AG04449 (cell line): ENCODE measurements around the gene FGF1.

Experiments used
- CTCF ChIA-PET: fragments of 350-600 bp; formaldehyde crosslinking; extraction: SDS; loops from one replicate; lab custom pipeline; 2021; ENCODE audit warnings: antibody characterized with exemption; lab: Yijun Ruan, JAX
- POLR2A ChIA-PET: fragments of 400-600, 350-600 bp; formaldehyde crosslinking; extraction: SDS; loops from one replicate; lab custom pipeline; 2020; ENCODE audit warnings: antibody characterized with exemption, inconsistent platforms; lab: Yijun Ruan, JAX
- DNase-seq: peaks from one replicate; pipeline ENCODE4 v3.0.0-alpha.2; 2010; ENCODE audit warnings: low read depth, low spot score
- H3K4me3 ChIP-seq: 2 replicates; pipeline ENCODE4 v1.5.1; 2011; ENCODE audit warnings: low read depth, mild to moderate bottlenecking, control low read depth, low read length
- CTCF ChIP-seq: IDR thresholded peaks from one replicate; pipeline ENCODE4 v1.5.1; 2011; ENCODE audit warnings: mild to moderate bottlenecking, moderate library complexity, low read length, control low read depth, inconsistent platforms; ENCODE audit not compliant: insufficient read depth; ENCODE audit errors: missing control alignments

FGF1 gene

GRCh38 chr5:142637871-142638270 lies 48.0 kb downstream of the FGF1 start:
- ChIA-PET CTCF (interaction anchor here (1.3 to 4.4 kb wide), 3 partner anchors 15 to 75 kb away, joined by 3 to 17 read pairs (median 14); no protein-coding TSS in a partner anchor), POLR2A (interaction anchor here (0.6 kb wide), 1 partner anchor 573 kb away, joined by 3 read pairs; no protein-coding TSS in a partner anchor)
- no peak for TF ChIP-seq CTCF
- no peak for DNase-seq
- H3K4me3 ChIP-seq, result no peak overlapping the region

GRCh38 chr5:142636698-142637324 lies 49.1 kb downstream of the FGF1 start:
- ChIA-PET POLR2A (no interaction called here), CTCF (interaction anchor here (1.3 to 4.4 kb wide), 3 partner anchors 14 to 76 kb away, joined by 3 to 17 read pairs (median 14); no protein-coding TSS in a partner anchor)
- no peak for TF ChIP-seq CTCF
- H3K4me3 ChIP-seq, result no peak overlapping the region
- DNase-seq, result no peak

- CTCF ChIA-PET, result interaction anchor here (1.9 to 4.4 kb wide), 3 partner anchors 19 to 77 kb away, joined by 4 to 17 read pairs (median 14); no protein-coding TSS in a partner anchor
- POLR2A ChIA-PET, result no interaction called here
- no peak for TF ChIP-seq CTCF
- DNase-seq, result no peak
- no peak overlapping the region for H3K4me3 ChIP-seq
Observed at GRCh38 chr5:142636093-142636492, 49.8 kb downstream of the FGF1 start.

- POLR2A ChIA-PET, result interaction anchor here (0.6 kb wide), 1 partner anchor 28 kb away, joined by 4 read pairs; no protein-coding TSS in a partner anchor
- no peak for TF ChIP-seq CTCF
- no peak for DNase-seq
- no peak overlapping the region for H3K4me3 ChIP-seq
- CTCF ChIA-PET, result interaction anchor here (1.2 to 1.9 kb wide), 3 partner anchors 16 to 24 kb away, joined by 3 to 4 read pairs (median 4); no protein-coding TSS in a partner anchor
Observed at GRCh38 chr5:142634216-142635011, 51.5 kb downstream of the FGF1 start.

- H3K4me3 ChIP-seq, result no peak overlapping the region
- TF ChIP-seq CTCF, result no peak
- DNase-seq, result no peak
- ChIA-PET CTCF (interaction anchor here (0.8 to 2.7 kb wide), 6 partner anchors 9 to 83 kb away, joined by 3 to 19 read pairs (median 4); no protein-coding TSS in a partner anchor), POLR2A (no interaction called here)
Observed at GRCh38 chr5:142630927-142631539, 54.9 kb downstream of the FGF1 start.
